ENCODE results near the gene ODAPH.
"Not testable (repeated sequence)": the region's sequence is repeated elsewhere in the genome, so short reads cannot be mapped to it uniquely, and the experiment has no call there.

Gene ODAPH

GRCh38 chr4:75555294-75556164 lies at the start of gene ODAPH:
TSS of gene ODAPH (plus strand) at chr4:75556066. CDS start at chr4:75556083, 17 bp downstream.
- no peak for DNase-seq

- DNase-seq = not testable (repeated sequence)
Observed at GRCh38 chr4:75509592-75509991, 46.3 kb upstream of the ODAPH start.

GRCh38 chr4:75511841-75512240 lies 44.0 kb upstream of the ODAPH start:
- no peak for DNase-seq

- DNase-seq = no peak
Observed at GRCh38 chr4:75512386-75513211, 43.3 kb upstream of the ODAPH start.

GRCh38 chr4:75513526-75514130 lies 42.2 kb upstream of the ODAPH start:
- no peak for DNase-seq

GRCh38 chr4:75514131-75514948 lies 41.5 kb upstream of the ODAPH start, which contains the start of the genes RCHY1 and THAP6:
TSS of gene RCHY1 (minus strand) at chr4:75514403. CDS start at chr4:75514286, 117 bp downstream.
TSS of gene THAP6 (plus strand) at chr4:75514473. CDS start at chr4:75515453, 980 bp downstream.
- peak; percentile 83 for DNase-seq

- no peak for DNase-seq
Observed at GRCh38 chr4:75514949-75515612, 40.8 kb upstream of the ODAPH start.

- DNase-seq = no peak
Observed at GRCh38 chr4:75516144-75516543, 39.7 kb upstream of the ODAPH start.

- not testable (repeated sequence) for DNase-seq
Observed at GRCh38 chr4:75519452-75519851, 36.4 kb upstream of the ODAPH start.

- no peak for DNase-seq
Observed at GRCh38 chr4:75525086-75525485, 30.8 kb upstream of the ODAPH start.

GRCh38 chr4:75525910-75526309 lies 30.0 kb upstream of the ODAPH start:
- DNase-seq = no peak

- DNase-seq = no peak
Observed at GRCh38 chr4:75527482-75527881, 28.4 kb upstream of the ODAPH start.

GRCh38 chr4:75530556-75531322 lies 25.1 kb upstream of the ODAPH start:
- DNase-seq = no peak

- DNase-seq = not testable (repeated sequence)
Observed at GRCh38 chr4:75531536-75532143, 24.2 kb upstream of the ODAPH start.

- not testable (repeated sequence) for DNase-seq
Observed at GRCh38 chr4:75533339-75533887, 22.5 kb upstream of the ODAPH start.

- not testable (repeated sequence) for DNase-seq
Observed at GRCh38 chr4:75533926-75534325, 21.9 kb upstream of the ODAPH start.

GRCh38 chr4:75537308-75537707 lies 18.6 kb upstream of the ODAPH start:
- DNase-seq = not testable (repeated sequence)

GRCh38 chr4:75542824-75543223 lies 13.0 kb upstream of the ODAPH start:
- peak; percentile 7 for DNase-seq

GRCh38 chr4:75544220-75544619 lies 11.6 kb upstream of the ODAPH start:
- DNase-seq = not testable (repeated sequence)

GRCh38 chr4:75544870-75545269 lies 11.0 kb upstream of the ODAPH start:
- no peak for DNase-seq
